OCI-LY1 (cell line): ENCODE data around the gene EGR4.

Source experiments
- H2AFZ ChIP-seq: fragments of 200-600 bp; sonication (generic), shearing (Covaris generic); 2 replicates; pipeline ENCODE4 v1.6.0; 2014; ENCODE audit warnings: antibody characterized with exemption, mild to moderate bottlenecking, low read length
- H3F3A ChIP-seq: fragments of 200-600 bp; sonication (generic), shearing (Covaris generic); 2 replicates; pipeline ENCODE4 v1.6.0; 2014; ENCODE audit warnings: mild to moderate bottlenecking, antibody characterized with exemption, low read length, moderate library complexity; ENCODE audit not compliant: insufficient read depth
- H3K27ac ChIP-seq: fragments of 200-600 bp; sonication (generic); 2 replicates; pipeline ENCODE4 v1.5.1; 2014; ENCODE audit warnings: low read length, mixed run types, mild to moderate bottlenecking, low read depth; ENCODE audit not compliant: poor library complexity, severe bottlenecking
- H3K27me3 ChIP-seq: fragments of 200-600 bp; sonication (generic); 2 replicates; pipeline ENCODE4 v1.6.0; 2014; ENCODE audit warnings: antibody characterized with exemption, mild to moderate bottlenecking, low read length, moderate library complexity; ENCODE audit not compliant: insufficient read depth
- H3K36me3 ChIP-seq: fragments of 200-600 bp; sonication (generic); 2 replicates; pipeline ENCODE4 v1.6.1; 2014; ENCODE audit warnings: mild to moderate bottlenecking, antibody characterized with exemption, low read length, moderate library complexity, mixed read lengths; ENCODE audit not compliant: insufficient read depth
- H3K4me1 ChIP-seq: fragments of 200-600 bp; sonication (generic); 2 replicates; pipeline ENCODE4 v1.5.1; 2014; ENCODE audit warnings: mild to moderate bottlenecking, low read length, moderate library complexity; ENCODE audit not compliant: insufficient read depth, severe bottlenecking
- H3K4me2 ChIP-seq: fragments of 200-600 bp; sonication (generic), shearing (Covaris generic); 2 replicates; pipeline ENCODE4 v1.6.1; 2014; ENCODE audit warnings: low read length
- H3K4me3 ChIP-seq: fragments of 200-600 bp; sonication (generic); 2 replicates; pipeline ENCODE4 v1.5.1; 2014; ENCODE audit warnings: low read length, low read depth, mild to moderate bottlenecking, mixed read lengths; ENCODE audit not compliant: poor library complexity, severe bottlenecking
- H3K79me2 ChIP-seq: fragments of 200-600 bp; shearing (Covaris generic); 2 replicates; pipeline ENCODE4 v1.6.1; 2016; ENCODE audit warnings: mixed run types, low read length, mixed read lengths; ENCODE audit not compliant: insufficient read depth
- H3K9ac ChIP-seq: fragments of 200-600 bp; sonication (generic), shearing (Covaris generic); 2 replicates; pipeline ENCODE4 v1.6.1; 2014; ENCODE audit warnings: mild to moderate bottlenecking, low read length, mixed read lengths
- H3K9me2 ChIP-seq: fragments of 200-600 bp; sonication (generic), shearing (Covaris generic); 2 replicates; pipeline ENCODE4 v1.6.1; 2014; ENCODE audit warnings: low read depth, mild to moderate bottlenecking, low read length, mixed read lengths
- H3K9me3 ChIP-seq: fragments of 200-600 bp; shearing (Covaris generic); 2 replicates; pipeline ENCODE4 v1.6.1; 2014; ENCODE audit warnings: low read length, mixed read lengths
- H4K20me1 ChIP-seq: fragments of 200-600 bp; sonication (generic), shearing (Covaris generic); 2 replicates; pipeline ENCODE4 v1.6.0; 2016; ENCODE audit warnings: mild to moderate bottlenecking, low read length; ENCODE audit not compliant: insufficient read depth
- EZH2 ChIP-seq: fragments of 200-600 bp; sonication (generic), shearing (Covaris generic); IDR thresholded peaks from 2 replicates; pipeline ENCODE4 v1.8.0; 2017; ENCODE audit warnings: borderline replicate concordance, mixed run types, mild to moderate bottlenecking, antibody characterized with exemption, low read length, moderate library complexity, mixed read lengths
- TF ChIP-seq, protein P1 (sequence below): fragments of 200-600 bp; sonication (generic), shearing (Covaris generic); IDR thresholded peaks from 2 replicates; pipeline ENCODE4 v1.5.1; 2017; ENCODE audit warnings: mild to moderate bottlenecking, antibody characterized with exemption, low read length, moderate library complexity, mixed read lengths

Gene EGR4

GRCh38 chr2:73257425-73258125 lies 35.8 kb downstream of the EGR4 start:
- H3K27ac ChIP-seq: no peak overlapping the region
- no peak overlapping the region for H3K9ac ChIP-seq
- peaks cover 4% of the 10 kb centered on the region; the same call in 1 of the 2 replicates for H3F3A ChIP-seq
- no peaks in the 10 kb centered on the region for H3K79me2 ChIP-seq
- H3K9me3 ChIP-seq: no peaks in the 10 kb centered on the region
- H3K9me2 ChIP-seq: no peaks in the 10 kb centered on the region
- no peaks in the 10 kb centered on the region for H3K4me1 ChIP-seq
- H2AFZ ChIP-seq: no peak overlapping the region
- no peaks in the 10 kb centered on the region for H4K20me1 ChIP-seq
- H3K4me2 ChIP-seq: no peak overlapping the region
- no peak for TF ChIP-seq EZH2
- TF ChIP-seq, protein P1, sequence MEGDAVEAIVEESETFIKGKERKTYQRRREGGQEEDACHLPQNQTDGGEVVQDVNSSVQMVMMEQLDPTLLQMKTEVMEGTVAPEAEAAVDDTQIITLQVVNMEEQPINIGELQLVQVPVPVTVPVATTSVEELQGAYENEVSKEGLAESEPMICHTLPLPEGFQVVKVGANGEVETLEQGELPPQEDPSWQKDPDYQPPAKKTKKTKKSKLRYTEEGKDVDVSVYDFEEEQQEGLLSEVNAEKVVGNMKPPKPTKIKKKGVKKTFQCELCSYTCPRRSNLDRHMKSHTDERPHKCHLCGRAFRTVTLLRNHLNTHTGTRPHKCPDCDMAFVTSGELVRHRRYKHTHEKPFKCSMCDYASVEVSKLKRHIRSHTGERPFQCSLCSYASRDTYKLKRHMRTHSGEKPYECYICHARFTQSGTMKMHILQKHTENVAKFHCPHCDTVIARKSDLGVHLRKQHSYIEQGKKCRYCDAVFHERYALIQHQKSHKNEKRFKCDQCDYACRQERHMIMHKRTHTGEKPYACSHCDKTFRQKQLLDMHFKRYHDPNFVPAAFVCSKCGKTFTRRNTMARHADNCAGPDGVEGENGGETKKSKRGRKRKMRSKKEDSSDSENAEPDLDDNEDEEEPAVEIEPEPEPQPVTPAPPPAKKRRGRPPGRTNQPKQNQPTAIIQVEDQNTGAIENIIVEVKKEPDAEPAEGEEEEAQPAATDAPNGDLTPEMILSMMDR: no peak
- H3K36me3 ChIP-seq: peaks cover 86% of the 10 kb centered on the region
- H3K27me3 ChIP-seq: no peaks in the 10 kb centered on the region
- no peak overlapping the region for H3K4me3 ChIP-seq

- Histone ChIP-seq H2AFZ (no peak overlapping the region), H3K4me3 (no peak overlapping the region), H3K4me1 (no peaks in the 10 kb centered on the region), H3K27ac (no peak overlapping the region), H3K79me2 (no peaks in the 10 kb centered on the region), H3K9ac (no peak overlapping the region), H3F3A (peaks cover 4% of the 10 kb centered on the region; the same call in 1 of the 2 replicates), H4K20me1 (no peaks in the 10 kb centered on the region), H3K27me3 (no peaks in the 10 kb centered on the region), H3K9me3 (no peaks in the 10 kb centered on the region), H3K36me3 (peaks cover 86% of the 10 kb centered on the region), H3K4me2 (no peak overlapping the region), H3K9me2 (no peaks in the 10 kb centered on the region)
- TF ChIP-seq, protein P1: no peak
- no peak for TF ChIP-seq EZH2
Observed at GRCh38 chr2:73257021-73257420, 36.3 kb downstream of the EGR4 start.

GRCh38 chr2:73256618-73256922 lies 36.8 kb downstream of the EGR4 start:
- no peak for TF ChIP-seq EZH2
- TF ChIP-seq, protein P1: no peak
- no peak overlapping the region for H3K9ac ChIP-seq
- no peaks in the 10 kb centered on the region for H3K9me3 ChIP-seq
- no peaks in the 10 kb centered on the region for H3K9me2 ChIP-seq
- H3K4me2 ChIP-seq: no peak overlapping the region
- H3F3A ChIP-seq: peaks cover 4% of the 10 kb centered on the region; the same call in 1 of the 2 replicates
- no peaks in the 10 kb centered on the region for H3K79me2 ChIP-seq
- no peaks in the 10 kb centered on the region for H3K4me1 ChIP-seq
- H3K36me3 ChIP-seq: peaks cover 89% of the 10 kb centered on the region
- H3K27ac ChIP-seq: no peak overlapping the region
- no peaks in the 10 kb centered on the region for H3K27me3 ChIP-seq
- H2AFZ ChIP-seq: no peak overlapping the region
- H3K4me3 ChIP-seq: no peak overlapping the region
- H4K20me1 ChIP-seq: no peaks in the 10 kb centered on the region
